IPS-NIHi7 (cell line): ENCODE results near the gene CSGALNACT2.
"Not testable (repeated sequence)": the region's sequence is repeated elsewhere in the genome, so short reads cannot be mapped to it uniquely, and the experiment has no call there.

ENCODE experiments used
- DNase-seq: peaks from one replicate; pipeline ENCODE4 v3.0.0; 2012; ENCODE audit warnings: mixed read lengths; ENCODE audit errors: extremely low spot score

The CSGALNACT2 gene

DNA sequence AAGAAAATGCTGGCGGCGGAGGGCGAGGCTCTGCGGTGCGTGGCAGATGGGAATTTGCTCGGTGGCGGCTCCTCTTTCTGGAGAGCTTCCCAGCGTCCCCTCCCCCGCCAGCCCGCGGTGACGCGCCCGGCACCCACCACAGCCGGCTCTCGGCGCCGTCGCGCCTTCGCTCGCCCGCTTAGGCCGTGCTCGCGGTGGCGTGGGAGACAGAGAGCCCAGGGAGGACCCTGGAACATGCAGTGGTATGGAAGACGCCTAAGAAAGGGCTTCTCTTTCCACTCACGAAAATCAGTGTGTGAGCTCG, 576 bp upstream of the CSGALNACT2 start:
- peak; percentile 74 for DNase-seq

DNA sequence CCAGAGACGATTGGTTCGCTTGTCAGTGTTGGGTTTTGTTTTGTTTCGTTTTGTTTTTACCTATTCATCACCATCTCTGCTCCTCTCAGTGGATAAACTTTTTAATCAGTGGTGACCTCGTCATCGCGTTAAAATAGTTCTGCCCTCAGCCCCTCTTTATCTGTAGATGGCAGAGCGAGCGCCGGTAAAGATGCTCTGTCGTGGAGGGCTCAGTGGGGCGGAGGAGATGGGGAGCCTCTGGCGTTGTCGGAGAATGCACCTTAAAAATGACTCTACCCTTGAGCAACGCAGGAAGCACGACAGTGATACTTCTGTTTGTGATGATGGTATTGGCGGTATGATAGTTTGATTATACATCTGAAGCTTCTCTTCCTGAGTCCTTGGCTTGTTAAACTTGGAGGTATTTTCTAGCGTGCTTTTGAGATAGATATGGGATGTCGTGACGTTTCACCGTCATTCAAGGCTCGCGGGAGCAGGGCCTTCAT, 554 bp downstream of the CSGALNACT2 start:
- DNase-seq, result peak; percentile 26

DNA sequence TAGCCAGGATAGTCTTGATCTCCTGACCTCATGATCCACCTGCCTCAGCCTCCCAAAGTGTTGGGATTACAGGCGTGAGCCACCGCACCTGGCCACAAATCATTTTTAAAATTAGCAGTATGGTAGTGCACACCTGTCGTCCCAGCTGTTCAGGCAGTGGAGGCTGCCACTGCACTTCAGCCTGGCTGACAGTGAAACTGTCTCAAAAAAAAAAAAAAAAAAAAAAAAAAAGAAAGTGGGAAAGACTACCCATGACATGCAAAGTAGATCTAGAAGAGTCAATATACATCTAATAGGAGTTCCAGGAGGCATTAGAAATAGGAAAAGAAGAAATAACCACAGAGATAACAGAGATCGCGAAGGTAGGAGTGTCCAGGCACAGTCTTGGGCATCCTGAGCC, 3.2 kb downstream of the CSGALNACT2 start:
- no peak for DNase-seq

DNA sequence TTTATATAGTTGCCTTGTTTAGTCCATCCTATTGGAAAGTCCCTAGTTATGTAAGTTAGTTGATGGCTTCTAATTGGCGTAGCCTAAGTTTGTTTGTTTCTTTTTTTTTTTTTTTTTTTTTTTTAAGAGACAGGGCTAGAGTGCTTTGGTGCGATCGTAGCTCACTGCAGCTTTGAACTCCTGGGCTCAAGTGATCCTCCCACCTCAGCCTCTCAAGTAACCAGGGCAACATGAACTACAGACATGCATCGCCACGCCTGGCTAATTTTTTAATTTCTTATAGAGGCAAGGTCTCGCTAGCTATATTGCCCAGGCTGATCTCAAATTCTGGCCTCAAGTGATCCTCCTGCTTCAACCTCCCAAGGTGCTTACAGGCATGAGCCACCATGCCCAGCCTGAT, 7.1 kb downstream of the CSGALNACT2 start:
- DNase-seq, result no peak

DNA sequence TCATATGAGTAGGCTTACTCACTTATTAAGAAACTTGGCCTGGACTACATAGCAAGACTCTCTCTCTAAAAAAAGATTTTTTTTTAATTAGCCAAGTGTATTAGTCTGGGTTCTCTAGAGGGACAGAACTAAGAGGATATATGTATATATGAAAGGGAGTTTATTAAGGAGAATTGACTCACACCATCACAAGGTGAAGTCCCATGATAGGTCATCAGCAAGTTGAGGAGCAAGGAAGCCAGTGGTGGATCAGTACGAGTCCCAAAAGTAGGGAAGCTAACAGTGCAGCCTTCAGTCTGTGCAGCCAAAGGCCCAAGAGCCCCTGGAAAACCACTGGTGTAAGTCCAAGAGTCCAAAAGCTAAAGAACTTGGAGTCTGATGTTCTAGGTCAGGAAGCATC, 7.7 kb downstream of the CSGALNACT2 start:
- DNase-seq, result not testable (repeated sequence)

DNA sequence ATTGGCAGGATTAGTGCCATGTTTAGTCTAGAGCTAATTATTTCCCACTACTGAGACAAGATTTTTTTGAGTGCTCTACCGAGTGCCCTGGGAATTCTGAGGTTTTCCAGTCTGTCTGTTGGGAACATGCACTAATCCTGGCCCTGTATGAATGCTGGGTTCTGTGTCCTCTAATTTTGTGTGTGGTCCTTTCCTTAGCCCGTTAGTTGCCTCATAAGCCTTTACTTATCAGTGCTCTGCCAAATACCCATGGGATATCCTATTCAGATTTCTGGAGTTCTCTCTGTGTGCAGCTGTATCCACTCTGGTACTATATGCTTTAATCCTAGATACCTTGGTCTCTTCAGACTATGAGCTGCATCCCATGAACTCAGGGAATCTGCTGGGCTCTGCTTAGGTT, 13.1 kb downstream of the CSGALNACT2 start:
- no peak for DNase-seq

DNA sequence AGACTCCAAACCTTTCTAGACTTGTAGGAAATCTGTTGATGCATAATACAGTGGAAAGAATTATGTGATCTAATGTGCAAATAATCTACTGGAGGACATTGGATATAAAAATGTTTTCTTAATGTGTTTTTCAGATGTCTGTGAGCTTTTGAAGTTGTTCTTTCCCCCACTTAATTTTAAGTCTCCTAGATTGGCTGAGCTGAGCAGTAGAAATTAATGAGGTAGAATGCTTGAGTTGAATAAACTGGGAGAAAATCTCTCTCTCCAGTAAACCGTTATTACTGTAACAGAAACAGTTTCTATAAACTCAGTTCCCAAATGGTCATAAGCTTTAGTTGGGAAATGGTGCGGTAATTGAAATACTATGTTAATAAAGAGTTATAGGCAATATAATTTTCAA, 15.7 kb downstream of the CSGALNACT2 start:
- DNase-seq, result no peak

DNA sequence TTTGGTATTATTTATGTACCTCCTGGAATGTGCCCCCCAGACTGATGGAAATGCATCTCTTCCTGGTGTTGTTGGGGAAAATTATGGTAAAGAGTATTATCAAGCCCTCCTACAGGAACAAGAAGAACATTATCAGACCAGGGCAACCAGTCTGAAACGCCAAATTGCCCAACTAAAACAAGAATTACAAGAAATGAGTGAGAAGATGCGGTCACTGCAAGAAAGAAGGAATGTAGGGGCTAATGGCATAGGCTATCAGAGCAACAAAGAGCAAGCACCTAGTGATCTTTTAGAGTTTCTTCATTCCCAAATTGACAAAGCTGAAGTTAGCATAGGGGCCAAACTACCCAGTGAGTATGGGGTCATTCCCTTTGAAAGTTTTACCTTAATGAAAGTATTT, 17.0 kb downstream of the CSGALNACT2 start:
- no peak for DNase-seq

DNA sequence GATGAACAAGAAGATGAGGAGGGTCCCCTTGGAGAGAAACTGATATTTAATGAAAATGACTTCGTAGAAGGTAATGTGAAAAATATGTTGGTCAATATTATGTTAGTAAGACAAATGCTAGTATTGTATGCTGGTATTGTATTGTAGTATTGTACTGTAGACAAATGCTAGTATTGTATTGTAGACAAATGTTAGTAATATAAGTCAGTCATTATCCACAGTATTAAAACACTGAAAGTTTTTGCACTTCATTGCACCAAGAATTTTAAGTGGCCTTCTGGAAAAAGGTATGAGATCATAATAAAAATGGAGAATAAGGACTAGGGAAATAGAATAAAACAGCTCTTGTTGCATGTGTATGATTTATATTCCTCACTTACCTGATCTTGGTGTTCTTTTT, 17.5 kb downstream of the CSGALNACT2 start:
- no peak for DNase-seq

DNA sequence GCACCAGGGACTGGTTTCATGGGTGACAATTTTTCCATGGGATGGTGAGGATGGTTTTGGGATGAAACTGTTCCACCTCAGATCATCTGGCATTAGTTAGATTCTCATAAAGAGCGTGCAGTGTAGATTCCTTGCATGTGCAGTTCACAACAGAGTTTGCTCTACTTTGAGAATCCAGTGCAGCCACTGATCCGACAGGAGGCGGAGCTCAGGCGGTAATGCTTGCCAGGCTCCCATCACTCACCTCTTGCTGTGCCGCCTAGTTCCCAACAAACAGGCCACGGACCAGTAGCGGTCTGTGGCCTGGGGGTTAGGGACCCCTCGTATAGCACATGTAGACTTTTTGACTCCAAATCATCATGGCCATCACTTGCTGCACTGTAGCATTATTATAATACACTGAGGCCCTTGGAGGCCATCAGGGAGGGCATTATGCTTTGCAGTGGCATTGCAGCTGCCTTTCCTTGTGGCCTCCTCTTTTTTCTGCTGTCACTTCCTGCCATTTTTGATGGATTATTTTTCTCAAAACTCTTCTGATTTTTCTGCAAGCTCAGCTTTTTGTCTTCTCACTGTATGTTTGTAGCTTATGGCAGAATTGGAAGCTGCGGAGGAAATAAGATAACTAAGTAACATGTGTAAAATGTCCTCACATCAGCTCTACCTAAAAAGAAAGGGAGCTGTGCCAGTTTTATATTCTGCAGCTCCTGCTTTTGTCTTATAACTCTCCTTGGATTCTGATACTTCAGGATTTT, 18.5 kb downstream of the CSGALNACT2 start:
- DNase-seq, result no peak

DNA sequence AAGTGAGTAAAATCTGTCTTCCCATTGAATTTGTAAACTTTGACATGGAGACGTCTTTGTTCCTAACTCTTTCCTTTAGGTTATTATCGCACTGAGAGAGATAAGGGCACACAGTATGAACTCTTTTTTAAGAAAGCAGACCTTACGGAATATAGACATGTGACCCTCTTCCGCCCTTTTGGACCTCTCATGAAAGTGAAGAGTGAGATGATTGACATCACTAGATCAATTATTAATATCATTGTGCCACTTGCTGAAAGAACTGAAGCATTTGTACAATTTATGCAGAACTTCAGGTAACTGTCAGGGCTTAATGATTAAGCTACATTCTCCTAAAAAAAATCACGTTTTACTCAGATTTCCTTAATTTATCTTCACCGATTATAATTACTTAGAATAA, 20.4 kb downstream of the CSGALNACT2 start:
- no peak for DNase-seq

DNA sequence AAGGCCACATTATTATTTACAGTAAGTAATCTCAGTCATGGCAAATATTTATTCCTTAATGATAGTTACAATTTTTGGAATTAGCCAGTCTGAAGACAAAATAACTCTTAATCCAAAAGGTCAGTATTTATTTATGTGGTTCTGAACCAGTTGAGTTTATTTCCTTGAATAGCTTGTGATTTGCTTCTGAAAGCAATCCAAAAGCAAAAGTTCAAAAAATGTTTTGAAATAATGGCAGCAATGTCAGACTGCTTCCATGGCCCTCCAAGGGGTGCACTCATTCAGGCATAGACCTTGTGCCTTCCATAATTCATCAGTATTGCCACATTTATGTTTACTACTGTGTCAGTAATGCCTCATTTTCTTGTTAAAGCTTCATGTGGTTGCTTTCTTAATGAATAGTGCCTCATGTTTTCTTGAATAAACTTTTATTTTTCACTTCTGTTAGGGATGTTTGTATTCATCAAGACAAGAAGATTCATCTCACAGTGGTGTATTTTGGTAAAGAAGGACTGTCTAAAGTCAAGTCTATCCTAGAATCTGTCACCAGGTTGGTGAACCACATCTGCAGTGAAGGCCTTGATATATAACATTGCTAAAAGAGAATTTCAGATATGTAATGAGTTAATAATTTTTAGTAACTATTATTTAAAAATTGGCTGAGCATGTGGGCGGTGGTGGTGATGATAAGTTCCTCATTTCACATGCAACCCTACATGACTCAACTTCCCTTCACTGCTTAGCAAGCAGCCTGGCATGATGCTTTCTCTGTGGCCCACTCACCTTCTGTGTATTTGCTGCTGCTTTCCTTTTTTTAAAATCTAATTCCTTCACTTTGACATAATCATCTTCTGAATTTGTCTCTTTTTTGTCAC, 22.0 kb downstream of the CSGALNACT2 start:
- DNase-seq, result no peak

DNA sequence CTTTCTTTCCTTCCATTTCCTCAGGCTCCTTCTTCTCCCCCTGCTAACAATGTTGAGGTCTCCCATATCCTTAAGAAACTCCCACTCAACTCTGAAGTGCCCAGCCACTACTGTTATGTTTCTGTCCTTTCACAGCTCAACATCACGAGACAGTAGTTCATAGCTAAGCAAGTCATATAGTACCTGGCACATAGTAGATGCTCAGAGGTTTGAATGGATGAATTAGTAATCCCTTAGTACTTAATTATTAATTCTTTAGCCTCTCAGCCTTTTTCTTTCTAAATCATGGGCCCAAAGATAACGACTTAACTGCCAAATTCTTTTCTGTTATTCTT, 22.6 kb downstream of the CSGALNACT2 start:
- no peak for DNase-seq

DNA sequence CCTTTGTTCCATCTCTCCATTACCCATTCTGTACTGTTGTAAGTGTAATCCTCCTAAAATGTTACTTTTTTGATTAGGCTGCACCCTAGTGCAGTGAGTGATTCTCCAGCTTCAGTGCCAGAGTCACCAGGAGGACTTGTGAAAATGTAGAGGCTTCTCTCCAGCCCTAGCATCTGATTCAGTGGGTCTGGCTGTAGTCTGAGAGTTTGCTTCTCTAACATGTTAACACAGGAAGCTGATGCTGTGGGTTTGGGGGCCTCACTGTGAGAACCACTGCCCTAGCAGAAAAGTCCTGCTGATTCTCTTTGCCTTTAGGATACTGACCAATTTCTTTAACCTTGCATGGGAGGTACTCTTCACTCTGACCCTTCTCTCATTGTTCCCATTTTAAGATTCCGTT, 24.4 kb downstream of the CSGALNACT2 start:
- DNase-seq, result no peak

DNA sequence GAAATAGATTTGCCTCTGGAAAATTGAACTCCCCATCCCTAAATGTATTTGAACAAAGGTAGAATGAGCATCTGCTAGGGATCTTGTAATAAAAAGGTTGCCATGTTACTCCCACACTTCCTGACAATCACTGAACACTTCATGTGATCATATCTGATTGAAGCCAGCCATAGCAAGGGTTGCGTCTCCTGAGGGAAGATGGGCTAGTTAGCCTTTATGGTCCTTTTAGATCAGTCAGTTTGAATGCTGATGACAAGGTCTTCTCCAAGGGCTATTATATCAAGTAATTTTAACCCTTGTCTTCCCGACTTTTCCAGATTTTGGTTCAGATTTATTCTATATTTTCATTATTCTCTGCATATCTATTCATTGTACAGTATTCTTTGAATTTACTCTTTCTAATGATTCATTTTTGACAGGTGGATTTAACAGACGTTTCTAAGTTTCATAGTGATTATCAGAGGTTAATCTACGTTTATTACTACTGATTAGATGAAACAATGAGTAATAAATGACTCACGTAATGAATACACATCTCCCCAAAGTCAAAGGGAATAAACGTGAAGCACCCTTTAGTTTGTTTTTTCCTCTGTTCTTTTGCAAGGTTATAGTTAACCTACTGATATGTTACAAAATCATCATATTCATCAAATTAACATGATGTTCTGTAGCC, 28.1 kb downstream of the CSGALNACT2 start:
- DNase-seq, result no peak

DNA sequence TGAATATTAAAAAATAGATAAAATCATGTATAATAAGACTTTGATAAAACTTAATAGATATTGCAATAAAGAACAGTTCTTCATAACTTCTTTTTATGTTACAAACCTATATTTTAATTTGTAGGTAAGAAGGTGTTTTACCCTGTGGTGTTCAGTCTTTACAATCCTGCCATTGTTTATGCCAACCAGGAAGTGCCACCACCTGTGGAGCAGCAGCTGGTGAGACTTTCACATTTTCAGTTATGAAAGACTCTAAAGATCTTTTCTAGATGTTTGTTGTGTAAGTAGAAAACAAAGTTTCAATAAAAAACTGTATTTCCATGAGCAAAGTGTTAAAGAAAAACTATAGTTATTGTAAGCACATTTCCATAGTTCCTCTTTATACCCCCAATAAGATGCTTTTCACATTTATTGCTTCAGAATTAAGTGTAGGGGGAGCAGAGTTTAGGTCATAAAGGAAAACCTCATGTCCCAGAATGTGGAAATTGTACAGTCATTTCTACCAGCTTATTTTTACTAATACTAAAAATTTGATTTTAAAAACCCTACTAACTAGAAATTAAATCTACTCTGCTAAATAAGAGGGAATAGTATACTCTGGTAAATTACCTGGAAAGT, 28.7 kb downstream of the CSGALNACT2 start:
- DNase-seq, result no peak

DNA sequence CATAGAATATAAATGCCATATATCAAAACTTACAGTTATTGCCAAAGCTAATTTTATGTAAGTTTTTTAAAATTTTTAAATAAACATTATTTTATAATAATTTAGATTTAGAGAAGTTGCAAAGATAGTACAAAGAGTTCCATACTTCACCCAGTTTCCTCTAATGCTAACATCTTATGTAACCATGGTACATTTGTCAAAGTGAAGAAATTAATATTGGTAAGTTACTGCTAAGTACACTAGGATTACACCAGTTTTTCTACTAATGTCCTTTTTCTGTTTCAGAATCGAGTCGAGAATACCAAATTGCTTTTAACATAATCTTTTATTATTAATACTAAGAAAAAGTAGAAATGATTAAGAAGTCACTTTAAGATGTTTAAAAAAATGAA, 29.2 kb downstream of the CSGALNACT2 start:
- no peak for DNase-seq

DNA sequence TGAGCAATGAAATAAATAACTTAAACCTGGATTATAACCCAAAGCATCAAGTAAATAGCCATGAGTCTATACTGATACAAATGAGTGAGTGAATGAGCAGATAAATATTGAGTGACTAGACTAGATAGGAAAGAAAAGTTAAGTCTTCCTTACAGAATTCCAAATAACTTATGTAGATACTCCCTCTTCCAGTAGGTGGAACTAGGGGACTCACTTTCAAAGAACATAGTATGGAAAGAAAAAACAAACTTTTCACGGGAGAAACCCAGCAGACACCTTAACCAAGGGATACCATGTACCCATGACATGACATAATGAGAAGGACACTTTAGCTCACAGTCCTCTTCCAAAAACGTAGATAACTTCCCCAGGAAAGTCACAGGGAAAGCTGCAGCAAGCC, 32.2 kb downstream of the CSGALNACT2 start:
- no peak for DNase-seq

DNA sequence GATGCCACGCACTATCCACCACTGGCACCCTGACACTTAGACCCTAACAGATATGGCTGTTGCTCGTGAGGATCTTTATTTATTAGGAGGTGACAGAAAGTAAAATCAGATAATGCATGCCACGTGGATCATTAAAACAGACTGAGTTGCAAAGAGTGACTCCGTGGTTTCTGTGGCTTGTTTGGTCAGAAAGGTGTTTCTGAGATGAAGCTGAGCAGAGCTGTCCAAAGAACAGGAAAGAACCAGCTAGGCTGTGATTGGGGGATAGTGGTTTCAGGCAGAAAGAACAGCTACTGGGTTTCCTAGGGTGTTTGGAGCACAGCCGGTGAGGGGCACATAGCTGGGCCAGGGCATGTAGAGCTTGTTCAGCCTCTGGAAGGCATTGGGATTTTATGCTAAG, 34.4 kb downstream of the CSGALNACT2 start:
- no peak for DNase-seq

DNA sequence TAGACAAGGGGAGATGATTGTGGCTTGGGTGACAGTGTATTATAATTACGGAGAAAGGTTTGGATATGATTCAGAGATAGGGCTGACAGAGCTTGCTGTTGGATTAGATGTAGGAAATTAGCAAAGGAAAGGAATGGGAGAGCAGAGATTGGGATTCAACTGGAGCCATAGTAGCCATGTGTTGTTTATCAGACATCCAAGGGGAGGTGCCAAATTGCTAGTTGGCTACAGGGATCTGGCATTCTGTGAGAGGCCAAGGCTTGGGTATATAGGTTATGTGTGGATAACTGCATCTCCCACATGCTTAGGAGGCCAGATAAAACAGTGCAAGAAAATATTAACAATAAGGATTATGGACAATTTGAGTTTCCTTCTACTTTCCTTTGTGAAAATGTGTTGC, 34.9 kb downstream of the CSGALNACT2 start:
- DNase-seq, result no peak

DNA sequence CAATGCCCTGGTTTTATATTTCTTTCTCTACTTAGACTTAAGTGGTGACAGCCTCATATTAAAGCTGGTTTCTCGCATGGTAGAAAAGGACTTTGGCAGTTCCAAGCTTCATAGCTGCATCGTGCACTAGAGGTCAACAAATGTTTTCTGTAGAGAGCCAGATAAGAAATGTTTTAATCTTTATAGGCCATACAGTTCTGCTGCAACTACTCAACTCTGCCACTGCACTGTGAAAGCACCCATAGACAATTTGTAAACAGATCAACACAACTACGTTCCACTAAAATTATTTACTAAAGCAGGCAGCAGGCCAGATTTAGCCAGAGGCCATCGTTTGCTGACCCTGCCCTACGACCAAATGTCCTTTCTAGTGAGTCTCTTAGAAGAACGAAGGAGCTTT, 36.7 kb downstream of the CSGALNACT2 start:
- no peak for DNase-seq

DNA sequence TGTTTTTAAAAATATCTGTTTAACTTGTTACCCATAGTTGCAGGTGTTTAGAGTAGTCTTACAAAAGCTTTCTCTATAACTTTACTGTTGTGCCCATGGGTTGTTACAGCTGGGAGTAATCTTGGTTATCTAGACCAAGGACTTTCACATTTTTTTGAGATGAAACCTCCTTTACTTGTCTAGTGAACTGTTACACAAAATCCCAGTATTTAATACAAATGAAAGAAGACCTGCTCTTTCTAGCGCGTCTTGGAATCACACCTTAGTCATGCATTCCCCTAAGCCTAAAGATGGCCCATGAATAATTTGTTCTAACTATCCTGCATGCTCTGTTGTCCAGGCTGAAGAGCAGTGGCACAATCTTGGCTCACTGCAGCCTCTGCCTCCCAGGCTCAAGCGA, 38.0 kb downstream of the CSGALNACT2 start:
- DNase-seq, result no peak
